ENCODE results near the gene RASGRP2. TPM values are rescaled to one million over a fixed set of nuclear protein-coding genes. Genes with fewer than 3 reads are reported as not detected.

The RASGRP2 gene
- total and polyA plus RNA-seq, 2 of the 8 experiments (the other 6 are each of a cell fraction or from before 2014, with no cell fraction given): 40.6 to 45.7 TPM

GRCh38 chr11:64743591-64744543 is at the start of gene RASGRP2 (continued):
- TF ChIP-seq CEBPB (IDR thresholded peaks at IDR 0.05; ENCODE audit: low read depth, low read length) (no peak), EZH2 (IDR thresholded peaks at IDR 0.05; ENCODE audit: low read depth, low read length, severe bottlenecking) (peak; percentile 44), POU5F1 (IDR thresholded peaks at IDR 0.05; ENCODE audit: low read depth, low read length) (no peak), BCL11A (IDR thresholded peaks at IDR 0.05; ENCODE audit: low read depth in 2 of 2, low read length in 2 of 2) (no peak), JUND (IDR thresholded peaks at IDR 0.05; ENCODE audit: low read length) (no peak), SRF (IDR thresholded peaks at IDR 0.05; ENCODE audit: low read depth, low read length) (no peak), TBP (IDR thresholded peaks at IDR 0.05; ENCODE audit: low read depth, low read length) (no peak)
